ENCODE data around the gene NFKBIL1.

- no peak for TF ChIP-seq CTCF (IDR thresholded peaks at IDR 0.05)
- TF ChIP-seq CREM (CRISPR knock-in tag; IDR thresholded peaks at IDR 0.05) = no peak
- TF ChIP-seq FOXJ3 (CRISPR knock-in tag; IDR thresholded peaks at IDR 0.05; ENCODE audit: borderline replicate concordance) = no peak
- TF ChIP-seq, protein P1, sequence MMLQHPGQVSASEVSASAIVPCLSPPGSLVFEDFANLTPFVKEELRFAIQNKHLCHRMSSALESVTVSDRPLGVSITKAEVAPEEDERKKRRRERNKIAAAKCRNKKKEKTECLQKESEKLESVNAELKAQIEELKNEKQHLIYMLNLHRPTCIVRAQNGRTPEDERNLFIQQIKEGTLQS (CRISPR knock-in tag; conservative IDR thresholded peaks at IDR 0.05) = no peak
- TF ChIP-seq, protein P2, sequence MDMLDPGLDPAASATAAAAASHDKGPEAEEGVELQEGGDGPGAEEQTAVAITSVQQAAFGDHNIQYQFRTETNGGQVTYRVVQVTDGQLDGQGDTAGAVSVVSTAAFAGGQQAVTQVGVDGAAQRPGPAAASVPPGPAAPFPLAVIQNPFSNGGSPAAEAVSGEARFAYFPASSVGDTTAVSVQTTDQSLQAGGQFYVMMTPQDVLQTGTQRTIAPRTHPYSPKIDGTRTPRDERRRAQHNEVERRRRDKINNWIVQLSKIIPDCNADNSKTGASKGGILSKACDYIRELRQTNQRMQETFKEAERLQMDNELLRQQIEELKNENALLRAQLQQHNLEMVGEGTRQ (CRISPR knock-in tag; IDR thresholded peaks at IDR 0.05) = no peak
- TF ChIP-seq, protein P3, sequence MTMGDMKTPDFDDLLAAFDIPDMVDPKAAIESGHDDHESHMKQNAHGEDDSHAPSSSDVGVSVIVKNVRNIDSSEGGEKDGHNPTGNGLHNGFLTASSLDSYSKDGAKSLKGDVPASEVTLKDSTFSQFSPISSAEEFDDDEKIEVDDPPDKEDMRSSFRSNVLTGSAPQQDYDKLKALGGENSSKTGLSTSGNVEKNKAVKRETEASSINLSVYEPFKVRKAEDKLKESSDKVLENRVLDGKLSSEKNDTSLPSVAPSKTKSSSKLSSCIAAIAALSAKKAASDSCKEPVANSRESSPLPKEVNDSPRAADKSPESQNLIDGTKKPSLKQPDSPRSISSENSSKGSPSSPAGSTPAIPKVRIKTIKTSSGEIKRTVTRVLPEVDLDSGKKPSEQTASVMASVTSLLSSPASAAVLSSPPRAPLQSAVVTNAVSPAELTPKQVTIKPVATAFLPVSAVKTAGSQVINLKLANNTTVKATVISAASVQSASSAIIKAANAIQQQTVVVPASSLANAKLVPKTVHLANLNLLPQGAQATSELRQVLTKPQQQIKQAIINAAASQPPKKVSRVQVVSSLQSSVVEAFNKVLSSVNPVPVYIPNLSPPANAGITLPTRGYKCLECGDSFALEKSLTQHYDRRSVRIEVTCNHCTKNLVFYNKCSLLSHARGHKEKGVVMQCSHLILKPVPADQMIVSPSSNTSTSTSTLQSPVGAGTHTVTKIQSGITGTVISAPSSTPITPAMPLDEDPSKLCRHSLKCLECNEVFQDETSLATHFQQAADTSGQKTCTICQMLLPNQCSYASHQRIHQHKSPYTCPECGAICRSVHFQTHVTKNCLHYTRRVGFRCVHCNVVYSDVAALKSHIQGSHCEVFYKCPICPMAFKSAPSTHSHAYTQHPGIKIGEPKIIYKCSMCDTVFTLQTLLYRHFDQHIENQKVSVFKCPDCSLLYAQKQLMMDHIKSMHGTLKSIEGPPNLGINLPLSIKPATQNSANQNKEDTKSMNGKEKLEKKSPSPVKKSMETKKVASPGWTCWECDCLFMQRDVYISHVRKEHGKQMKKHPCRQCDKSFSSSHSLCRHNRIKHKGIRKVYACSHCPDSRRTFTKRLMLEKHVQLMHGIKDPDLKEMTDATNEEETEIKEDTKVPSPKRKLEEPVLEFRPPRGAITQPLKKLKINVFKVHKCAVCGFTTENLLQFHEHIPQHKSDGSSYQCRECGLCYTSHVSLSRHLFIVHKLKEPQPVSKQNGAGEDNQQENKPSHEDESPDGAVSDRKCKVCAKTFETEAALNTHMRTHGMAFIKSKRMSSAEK (CRISPR knock-in tag; IDR thresholded peaks at IDR 0.05; ENCODE audit: borderline replicate concordance) = no peak
- TF ChIP-seq SP1 (CRISPR knock-in tag; conservative IDR thresholded peaks at IDR 0.05) = no peak
- no peak for TF ChIP-seq AR (CRISPR knock-in tag; IDR thresholded peaks at IDR 0.05)
- TF ChIP-seq TCF7 (CRISPR knock-in tag; IDR thresholded peaks at IDR 0.05; ENCODE audit: low read depth) = no peak
- TF ChIP-seq, protein P4, sequence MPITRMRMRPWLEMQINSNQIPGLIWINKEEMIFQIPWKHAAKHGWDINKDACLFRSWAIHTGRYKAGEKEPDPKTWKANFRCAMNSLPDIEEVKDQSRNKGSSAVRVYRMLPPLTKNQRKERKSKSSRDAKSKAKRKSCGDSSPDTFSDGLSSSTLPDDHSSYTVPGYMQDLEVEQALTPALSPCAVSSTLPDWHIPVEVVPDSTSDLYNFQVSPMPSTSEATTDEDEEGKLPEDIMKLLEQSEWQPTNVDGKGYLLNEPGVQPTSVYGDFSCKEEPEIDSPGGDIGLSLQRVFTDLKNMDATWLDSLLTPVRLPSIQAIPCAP (CRISPR knock-in tag; IDR thresholded peaks at IDR 0.05) = no peak
- no peak for TF ChIP-seq RELA (CRISPR knock-in tag; IDR thresholded peaks at IDR 0.05; ENCODE audit: borderline replicate concordance)
- no peak for TF ChIP-seq SMAD3 (CRISPR knock-in tag; IDR thresholded peaks at IDR 0.05; ENCODE audit: borderline replicate concordance)
- TF ChIP-seq, protein P5, sequence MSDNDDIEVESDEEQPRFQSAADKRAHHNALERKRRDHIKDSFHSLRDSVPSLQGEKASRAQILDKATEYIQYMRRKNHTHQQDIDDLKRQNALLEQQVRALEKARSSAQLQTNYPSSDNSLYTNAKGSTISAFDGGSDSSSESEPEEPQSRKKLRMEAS (CRISPR knock-in tag; IDR thresholded peaks at IDR 0.05) = no peak
These were observed 27.0 kb downstream of the NFKBIL1 start for GRCh38 chr6:31574106-31575061.
